Panc1 (cell line): ENCODE data around the gene PARVB.

Source experiments
- CTCF ChIP-seq: fragments of 450-650 bp; IDR thresholded peaks from 2 replicates; pipeline ENCODE4 v1.5.1; 2017; ENCODE audit warnings: mild to moderate bottlenecking
- POLR2AphosphoS5 ChIP-seq: IDR thresholded peaks from 2 replicates; pipeline ENCODE4 v1.6.1; 2012; ENCODE audit warnings: mild to moderate bottlenecking, low read depth, low read length, moderate library complexity

- no peak for TF ChIP-seq POLR2AphosphoS5
- TF ChIP-seq CTCF: no peak
Observed at GRCh38 chr22:43975041-43975440, 49.1 kb upstream of the PARVB start.
